Gastroesophageal sphincter (tissue), 4 donors: ENCODE measurements around the gene PPBP. TPM values are rescaled to one million over a fixed set of nuclear protein-coding genes. Genes with fewer than 3 reads are reported as not detected.

Experiments
- ATAC-seq: fragments of 150-250 bp; one replicate; pipeline ENCODE4 v1.9.1; 2016; ENCODE audit warnings: mild to moderate bottlenecking, moderate library complexity
- H3K27ac ChIP-seq, 4 donors: fragments of 200-600 bp; sonication (generic) in 3 of 4; 1 replicate in 3 of 4; 2 replicates in 1 of 4; pipeline ENCODE4 v1.5.1; 2016 to 2019
- H3K27me3 ChIP-seq: fragments of 200-600 bp; sonication (generic); one replicate; pipeline ENCODE4 v1.5.1; 2019
- H3K36me3 ChIP-seq, 2 donors: fragments of 200-600 bp; sonication (generic); one replicate each; pipeline ENCODE4 v1.5.1; 2019; ENCODE audit warnings: control low read depth in 1 of 2
- H3K4me1 ChIP-seq, 3 donors: fragments of 200-600 bp; sonication (generic); 1 replicate in 2 of 3; 2 replicates in 1 of 3; pipeline ENCODE4 v1.5.1; 2016 to 2019; ENCODE audit warnings: control low read depth in 2 of 3
- H3K4me3 ChIP-seq, 2 donors: fragments of 200-600 bp; sonication (generic); one replicate each; pipeline ENCODE4 v1.5.1; 2019; ENCODE audit warnings: mild to moderate bottlenecking in 1 of 2, moderate library complexity in 1 of 2
- H3K9me3 ChIP-seq, 3 donors: fragments of 200-600 bp; sonication (generic); one replicate each; pipeline ENCODE4 v1.5.1; 2017 to 2019; ENCODE audit warnings: control low read depth in 2 of 3
- CTCF ChIP-seq, 4 experiments: fragments of 200-600 bp in 2 of 4; fragments of 450-650 bp in 2 of 4; sonication (generic) in 1 of 4; IDR thresholded peaks; one replicate each; pipeline ENCODE4 v1.5.1; 2017 to 2019; ENCODE audit warnings: antibody characterized with exemption in 4 of 4, mild to moderate bottlenecking in 2 of 4, moderate library complexity in 2 of 4
- EP300 ChIP-seq: sonication (generic); formaldehyde crosslinking; IDR thresholded peaks from one replicate; pipeline ENCODE4 v1.6.1; 2017; ENCODE audit warnings: antibody characterized with exemption, mild to moderate bottlenecking
- POLR2A ChIP-seq, 2 donors: fragments of 450-650 bp; IDR thresholded peaks; one replicate each; pipeline ENCODE4 v1.6.1; 2017; ENCODE audit warnings: antibody characterized with exemption in 2 of 2, mild to moderate bottlenecking in 2 of 2, moderate library complexity in 1 of 2
- POLR2AphosphoS5 ChIP-seq: sonication (generic); formaldehyde crosslinking; IDR thresholded peaks from one replicate; pipeline ENCODE4 v1.6.1; 2017; ENCODE audit warnings: antibody characterized with exemption
- WGBS, 2 donors: methylation state at CpG; one replicate each; pipeline ENCODE4 v1.1.5; 2018; ENCODE audit warnings: low coverage in 1 of 2; 5-methylcytosine and 5-hydroxymethylcytosine counted together
- total RNA-seq, 4 donors: library from RNA; depleted of rRNA; stranded (reverse); fragments of >200 nt; gene quantifications; one replicate each; pipeline ENCODE4 v1.1.0, GENCODE V29; 2016

PPBP gene
- total RNA-seq, 4 donors from 2014 or later = not detected

- no peaks in the 10 kb centered on the region for H3K9me3 ChIP-seq
- H3K36me3 ChIP-seq = no peaks in the 10 kb centered on the region
- H3K4me1 ChIP-seq = no peaks in the 10 kb centered on the region
- WGBS, 2 donors = 80 to 88% methylated on average over 4 of the region's 4 CpGs
- TF ChIP-seq POLR2A (IDR thresholded peaks at IDR 0.05) (no peak), EP300 (no peak), CTCF (IDR thresholded peaks at IDR 0.05) (no peak), POLR2AphosphoS5 (no peak)
- no peaks in the 10 kb centered on the region for H3K27me3 ChIP-seq
- no peak overlapping the region for H3K4me3 ChIP-seq
- ATAC-seq = no peak
- no peak overlapping the region for H3K27ac ChIP-seq
Observed at GRCh38 chr4:74012130-74012529, 24.1 kb upstream of the PPBP start.

- no peak for ATAC-seq
- Histone ChIP-seq H3K36me3 (no peaks in the 10 kb centered on the region), H3K4me3 (no peak overlapping the region), H3K9me3 (no peaks in the 10 kb centered on the region), H3K27me3 (no peaks in the 10 kb centered on the region), H3K4me1 (no peaks in the 10 kb centered on the region), H3K27ac (no peak overlapping the region)
- TF ChIP-seq POLR2A (IDR thresholded peaks at IDR 0.05) (no peak), POLR2AphosphoS5 (no peak), CTCF (IDR thresholded peaks at IDR 0.05) (no peak), EP300 (no peak)
- 90 to 92% methylated on average over 3 of the region's 3 CpGs for WGBS, 2 donors
Observed at GRCh38 chr4:74009307-74009706, 21.3 kb upstream of the PPBP start.

GRCh38 chr4:74006009-74006476 lies 18.1 kb upstream of the PPBP start:
- ATAC-seq = no peak
- Histone ChIP-seq H3K27ac (no peak overlapping the region), H3K36me3 (no peaks in the 10 kb centered on the region), H3K4me1 (no peaks in the 10 kb centered on the region), H3K9me3 (no peaks in the 10 kb centered on the region), H3K27me3 (no peaks in the 10 kb centered on the region), H3K4me3 (no peak overlapping the region)
- no peak for TF ChIP-seq POLR2AphosphoS5
- TF ChIP-seq CTCF (IDR thresholded peaks at IDR 0.05) = no peak
- no peak for TF ChIP-seq EP300
- TF ChIP-seq POLR2A (IDR thresholded peaks at IDR 0.05) = no peak
- 34 to 74% methylated on average over 2 of the region's 2 CpGs for WGBS, 2 donors

GRCh38 chr4:74005528-74005927 lies 17.5 kb upstream of the PPBP start:
- TF ChIP-seq CTCF (IDR thresholded peaks at IDR 0.05) (no peak), POLR2A (IDR thresholded peaks at IDR 0.05) (no peak)
- no peaks in the 10 kb centered on the region for H3K9me3 ChIP-seq
- no peaks in the 10 kb centered on the region for H3K4me1 ChIP-seq
- H3K4me3 ChIP-seq = no peak overlapping the region
- WGBS, 2 donors = 13 to 42% methylated on average over 3 of the region's 3 CpGs
- H3K36me3 ChIP-seq = no peaks in the 10 kb centered on the region
- no peak for ATAC-seq
- no peak overlapping the region for H3K27ac ChIP-seq
- H3K27me3 ChIP-seq = no peaks in the 10 kb centered on the region

GRCh38 chr4:74004668-74005067 lies 16.7 kb upstream of the PPBP start:
- Histone ChIP-seq H3K36me3 (no peaks in the 10 kb centered on the region), H3K4me1 (no peaks in the 10 kb centered on the region), H3K27ac (no peak overlapping the region), H3K4me3 (no peak overlapping the region), H3K9me3 (no peaks in the 10 kb centered on the region), H3K27me3 (no peaks in the 10 kb centered on the region)
- 50 to 51% methylated on average over 4 of the region's 4 CpGs for WGBS, 2 donors
- no peak for ATAC-seq
- TF ChIP-seq POLR2A (IDR thresholded peaks at IDR 0.05) = no peak

- no peak for TF ChIP-seq EP300
- TF ChIP-seq CTCF (IDR thresholded peaks at IDR 0.05) = no peak
- TF ChIP-seq POLR2AphosphoS5 = no peak
- TF ChIP-seq POLR2A (IDR thresholded peaks at IDR 0.05) = no peak
- peaks cover 10% of the 10 kb centered on the region for H3K27me3 ChIP-seq
- H3K9me3 ChIP-seq = no peaks in the 10 kb centered on the region
- no peak for ATAC-seq
- H3K27ac ChIP-seq = no peak overlapping the region
- H3K36me3 ChIP-seq = no peaks in the 10 kb centered on the region
- WGBS, 2 donors = 66 to 98% methylated on average over 6 of the region's 6 CpGs
- no peak overlapping the region for H3K4me3 ChIP-seq
- peaks cover 0 to 6% (median 0%) of the 10 kb centered on the region in 3 donors for H3K4me1 ChIP-seq
Observed at GRCh38 chr4:74000301-74000700, 12.3 kb upstream of the PPBP start.
